HepG2 (cell line): ENCODE measurements around the gene ONECUT2. TPM values are rescaled to one million over a fixed set of nuclear protein-coding genes. Genes with fewer than 3 reads are reported as not detected.

ENCODE experiments used
- ATAC-seq: fragments of 200-7000 bp; cut with Tn5 transposase; 3 replicates; pipeline ENCODE4 v1.9.1; 2020; ENCODE audit warnings: mild to moderate bottlenecking, moderate library complexity
- BruUV-seq: library from RNA; stranded (reverse); fragments of 400-500 nt; replicated peaks from 2 replicates; lab custom pipeline; 2021; lab: Mats Ljungman, UMichigan
- CTCF ChIA-PET: fragments of 300-600 bp; formaldehyde crosslinking; extraction: SDS; loops from one replicate; lab custom pipeline; 2021; ENCODE audit warnings: low total read pairs, inconsistent platforms, low intra/inter-chr PET ratio; lab: Yijun Ruan, JAX
- POLR2A ChIA-PET: fragments of 350-600 bp; sonication (Branson Sonifier 250); formaldehyde crosslinking; loops from one replicate; lab custom pipeline; 2020; ENCODE audit warnings: antibody characterized with exemption, inconsistent platforms; lab: Yijun Ruan, JAX
- DNase-seq: peaks from one replicate; pipeline ENCODE4 v3.0.0-alpha.2; 2015; ENCODE audit warnings: low spot score
- FAIRE-seq: peaks from 3 replicates; lab custom pipeline; 2011; peaks lifted over from hg19 to GRCh38; lab: Jason Lieb, UNC
- H2AFZ ChIP-seq: one replicate; pipeline ENCODE4 v1.6.1; 2011; ENCODE audit warnings: low read length, inconsistent platforms
- H3K27ac ChIP-seq: fragments of 300-600 bp; 3 replicates; pipeline ENCODE4 v1.8.0; 2011; ENCODE audit warnings: mixed run types, mild to moderate bottlenecking, mixed read lengths, low read length, inconsistent platforms; ENCODE audit not compliant: insufficient read depth; ENCODE audit errors: extremely low read length
- H3K27me3 ChIP-seq, 2 experiments: fragments of 200-600 bp in 1 of 2; 2 replicates in 1 of 2; 3 replicates in 1 of 2; pipeline versions ENCODE4 v1.6.0 to v1.8.0; 2011; ENCODE audit warnings: low read length in 2 of 2, mild to moderate bottlenecking in 2 of 2, moderate library complexity in 2 of 2, inconsistent platforms in 1 of 2; ENCODE audit not compliant: insufficient read depth in 2 of 2, control insufficient read depth in 1 of 2
- H3K36me3 ChIP-seq, 2 experiments: fragments of 200-600 bp in 1 of 2; replicated peaks in 1 of 2; 2 replicates in 1 of 2; 3 replicates in 1 of 2; pipeline versions ENCODE4 v1.5.1 to v1.8.0; 2011; ENCODE audit warnings: low read length in 2 of 2, inconsistent platforms in 1 of 2; ENCODE audit not compliant: insufficient read depth in 2 of 2, control insufficient read depth in 1 of 2
- H3K4me1 ChIP-seq: 2 replicates; pipeline ENCODE4 v1.5.1; 2012; ENCODE audit warnings: low read length, inconsistent platforms; ENCODE audit not compliant: insufficient read depth
- H3K4me2 ChIP-seq: 2 replicates; pipeline ENCODE4 v1.6.0; 2011; ENCODE audit warnings: low read depth, low read length, inconsistent platforms
- H3K4me3 ChIP-seq, 3 experiments: fragments of 200-600 bp in 1 of 3; sonication (generic), shearing (Covaris generic) in 1 of 3; replicated peaks in 1 of 3; 2 replicates each; pipeline ENCODE4 v1.5.1; 2011 to 2016; ENCODE audit warnings: low read length in 3 of 3, inconsistent platforms in 2 of 3, low read depth in 2 of 3, mild to moderate bottlenecking in 2 of 3, control low read depth in 1 of 3, mixed read lengths in 1 of 3; ENCODE audit not compliant: insufficient read depth in 1 of 3
- H3K79me2 ChIP-seq: one replicate; pipeline ENCODE4 v1.6.1; 2011; ENCODE audit warnings: low read length, inconsistent platforms; ENCODE audit not compliant: insufficient read depth
- H3K9ac ChIP-seq: 2 replicates; pipeline ENCODE4 v1.6.0; 2011; ENCODE audit warnings: mild to moderate bottlenecking, low read depth, low read length, inconsistent platforms; ENCODE audit not compliant: insufficient read depth
- H3K9me3 ChIP-seq: 2 replicates; pipeline ENCODE4 v1.5.1; 2012; ENCODE audit warnings: mild to moderate bottlenecking, low read length
- H4K20me1 ChIP-seq: 2 replicates; pipeline ENCODE4 v1.6.0; 2011; ENCODE audit warnings: inconsistent platforms, mild to moderate bottlenecking, low read length, moderate library complexity; ENCODE audit not compliant: insufficient read depth
- BCL3 ChIP-seq: sonication (generic); formaldehyde crosslinking; IDR thresholded peaks from 2 replicates; pipeline ENCODE4 v1.5.1; 2020; ENCODE audit warnings: mild to moderate bottlenecking, missing genetic modification reagents, moderate library complexity
- BRCA1 ChIP-seq: sonication (generic); formaldehyde crosslinking; IDR thresholded peaks from 2 replicates; pipeline ENCODE4 v1.4.0; 2020; ENCODE audit warnings: missing genetic modification reagents
- FOXO4 ChIP-seq: sonication (generic); formaldehyde crosslinking; conservative IDR thresholded peaks from 2 replicates; pipeline ENCODE4 v1.8.1; 2023; ENCODE audit warnings: missing genetic modification reagents
- TBX3 ChIP-seq: fragments of 450-650 bp; IDR thresholded peaks from 2 replicates; pipeline ENCODE4 v1.6.1; 2017; ENCODE audit warnings: antibody characterized with exemption, mild to moderate bottlenecking, inconsistent platforms, borderline replicate concordance
- ZBTB26 ChIP-seq: IDR thresholded peaks from 2 replicates; pipeline ENCODE4 v1.6.1; 2016; ENCODE audit warnings: missing compliant biosample characterization, missing genetic modification reagents, borderline replicate concordance
- ZBTB33 ChIP-seq: sonication (generic); formaldehyde crosslinking; IDR thresholded peaks from 2 replicates; pipeline ENCODE4 v1.4.0; 2020; ENCODE audit warnings: missing genetic modification reagents
- ZNF12 ChIP-seq: sonication (generic); formaldehyde crosslinking; IDR thresholded peaks from 2 replicates; pipeline ENCODE4 v1.5.0; 2020; ENCODE audit warnings: missing genetic modification reagents
- ZNF30 ChIP-seq: sonication (generic); formaldehyde crosslinking; IDR thresholded peaks from 2 replicates; pipeline ENCODE4 v1.5.0; 2020; ENCODE audit warnings: mild to moderate bottlenecking, missing genetic modification reagents
- ZNF547 ChIP-seq: sonication (generic); formaldehyde crosslinking; IDR thresholded peaks from 2 replicates; pipeline ENCODE4 v1.5.1; 2020; ENCODE audit warnings: mild to moderate bottlenecking, missing genetic modification reagents
- WGBS: methylation state at CpG from one replicate; pipeline ENCODE4 v1.1.6; 2017; ENCODE audit warnings: low lambda C conversion rate; 5-methylcytosine and 5-hydroxymethylcytosine counted together
- in situ Hi-C: cut with HindIII; loops from 2 replicates; pipeline ENCODE4 v1.10.0; 2017; ENCODE audit warnings: low pct_unique_long_range_greater_than_20kb; ENCODE audit not compliant: extremely low pct_ligation_motif_present
- intact Hi-C: fragments of 100-400 bp; cut with micrococcal nuclease; formaldehyde crosslinking; loops from one replicate; pipeline ENCODE4 v1.10.0; 2022; ENCODE audit not compliant: unreplicated experiment
- polyA plus RNA-seq, 8 experiments: library from polyadenylated mRNA; depleted of rRNA in 3 of 8; stranded (reverse) in 7 of 8; unstranded in 1 of 8; fragments of >200 nt; fragmentation: Illumina TruSeq in 4 of 8; extraction: Trizol in 4 of 8; gene quantifications; 2 replicates each; pipeline versions ENCODE4 v1.2.1 to v1.2.3, GENCODE V29; 2011 to 2016; ENCODE audit warnings: low read depth in 4 of 8, missing spikeins in 1 of 8, mixed read lengths in 1 of 8; ENCODE audit not compliant: insufficient read depth in 1 of 8
- total RNA-seq, 5 experiments: library from RNA; depleted of rRNA; stranded (reverse); fragments of >200 nt; fragmentation: Illumina TruSeq; extraction: Trizol; gene quantifications; 2 replicates each; pipeline ENCODE4 v1.2.3, GENCODE V29; 2016; ENCODE audit warnings: low read depth in 1 of 5
- TF ChIP-seq, protein P1 (sequence below): sonication (generic); formaldehyde crosslinking; IDR thresholded peaks from 2 replicates; pipeline ENCODE4 v1.8.0; 2022; ENCODE audit warnings: missing genetic modification reagents, mild to moderate bottlenecking, borderline replicate concordance
- TF ChIP-seq, protein P2 (sequence below): IDR thresholded peaks from 2 replicates; pipeline ENCODE4 v1.6.1; 2016; ENCODE audit warnings: control low read depth

The ONECUT2 gene
- total and polyA plus RNA-seq, 2 of the 13 experiments (the other 11 are each of a cell fraction or from before 2014, with no cell fraction given) = 3.0 to 3.2 TPM

DNA sequence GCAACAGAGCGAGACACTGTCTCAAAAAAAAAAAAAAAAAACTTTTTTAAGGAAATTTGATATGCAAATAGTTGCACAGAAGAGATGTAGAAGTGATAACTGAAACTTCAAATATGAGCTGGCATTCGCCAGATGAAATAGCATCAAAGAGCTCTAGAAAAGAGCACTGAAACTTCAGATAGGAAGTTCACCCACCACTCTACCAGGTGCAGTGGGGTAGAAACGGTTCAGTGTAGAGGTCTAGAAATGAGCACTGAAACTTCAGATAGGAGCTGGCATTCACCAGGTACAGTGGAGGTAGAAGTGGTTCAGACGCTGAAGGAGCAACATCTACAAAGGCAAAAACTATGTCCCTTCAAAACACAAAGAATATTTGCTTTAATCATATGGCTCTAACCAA is 9.0 kb upstream of the ONECUT2 start (continued):
- no peak for TF ChIP-seq ZNF547 (CRISPR knock-in tag)
- no peak for TF ChIP-seq ZBTB26 (CRISPR knock-in tag)
- TF ChIP-seq TBX3 = no peak

DNA sequence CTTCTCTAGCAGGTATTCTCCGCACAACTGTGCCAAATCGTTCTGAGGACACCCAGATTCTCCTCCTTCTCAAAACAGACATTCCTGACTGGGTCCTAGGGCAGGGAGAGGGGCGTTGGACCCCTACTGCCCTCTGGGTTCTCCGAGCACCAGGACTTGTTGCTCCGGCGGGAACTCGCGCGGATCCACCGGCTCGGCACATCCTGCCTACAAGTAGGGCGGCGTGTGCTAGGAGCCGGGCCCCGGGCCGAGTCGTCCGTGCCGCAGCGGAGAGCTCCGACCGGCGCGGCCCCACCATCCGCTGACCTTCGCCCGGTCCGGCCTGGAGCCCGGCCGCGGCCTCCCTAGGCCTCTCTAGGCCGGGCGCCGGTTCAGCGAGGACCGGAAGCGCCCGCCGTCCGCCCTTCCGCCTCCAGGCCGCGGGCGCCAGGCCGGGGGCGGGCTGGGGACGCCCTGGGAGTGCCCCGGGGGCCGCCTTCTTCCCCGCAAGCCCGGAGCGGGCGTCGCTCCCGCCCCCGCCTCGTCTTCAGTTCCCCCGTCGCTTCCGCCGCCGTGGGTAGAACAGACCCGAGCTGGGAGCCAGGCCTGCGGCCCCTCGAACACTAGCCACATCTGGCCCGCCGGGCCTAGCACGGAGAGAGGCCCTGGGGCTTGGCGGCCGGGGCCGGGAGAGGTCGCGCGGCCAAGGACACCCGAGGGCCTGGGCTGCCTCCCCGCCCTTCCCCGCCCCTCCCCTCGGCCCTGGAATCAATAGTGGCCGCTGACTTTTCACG is 7.6 kb upstream of the ONECUT2 start:
- no peak; the same call in 2 of the 3 replicates for ATAC-seq
- Histone ChIP-seq H3K9me3 (no peaks in the 10 kb centered on the region), H4K20me1 (no peaks in the 10 kb centered on the region), H3K36me3 (no peaks in the 10 kb centered on the region)
- no peak for DNase-seq
- WGBS = 94% methylated on average over 31 of the region's 80 CpGs
- TF ChIP-seq FOXO4 (CRISPR knock-in tag) (no peak), BCL3 (no peak), ZNF12 (no peak), BRCA1 (CRISPR knock-in tag) (no peak), ZBTB33 (CRISPR knock-in tag) (0 out of 2 replicates have a peak, but pooled peaks have one; percentile 25), ZNF30 (no peak)
- TF ChIP-seq, protein P1, sequence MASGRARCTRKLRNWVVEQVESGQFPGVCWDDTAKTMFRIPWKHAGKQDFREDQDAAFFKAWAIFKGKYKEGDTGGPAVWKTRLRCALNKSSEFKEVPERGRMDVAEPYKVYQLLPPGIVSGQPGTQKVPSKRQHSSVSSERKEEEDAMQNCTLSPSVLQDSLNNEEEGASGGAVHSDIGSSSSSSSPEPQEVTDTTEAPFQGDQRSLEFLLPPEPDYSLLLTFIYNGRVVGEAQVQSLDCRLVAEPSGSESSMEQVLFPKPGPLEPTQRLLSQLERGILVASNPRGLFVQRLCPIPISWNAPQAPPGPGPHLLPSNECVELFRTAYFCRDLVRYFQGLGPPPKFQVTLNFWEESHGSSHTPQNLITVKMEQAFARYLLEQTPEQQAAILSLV (CRISPR knock-in tag) = no peak
- TF ChIP-seq, protein P2, sequence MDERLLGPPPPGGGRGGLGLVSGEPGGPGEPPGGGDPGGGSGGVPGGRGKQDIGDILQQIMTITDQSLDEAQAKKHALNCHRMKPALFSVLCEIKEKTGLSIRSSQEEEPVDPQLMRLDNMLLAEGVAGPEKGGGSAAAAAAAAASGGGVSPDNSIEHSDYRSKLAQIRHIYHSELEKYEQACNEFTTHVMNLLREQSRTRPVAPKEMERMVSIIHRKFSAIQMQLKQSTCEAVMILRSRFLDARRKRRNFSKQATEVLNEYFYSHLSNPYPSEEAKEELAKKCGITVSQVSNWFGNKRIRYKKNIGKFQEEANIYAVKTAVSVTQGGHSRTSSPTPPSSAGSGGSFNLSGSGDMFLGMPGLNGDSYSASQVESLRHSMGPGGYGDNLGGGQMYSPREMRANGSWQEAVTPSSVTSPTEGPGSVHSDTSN (CRISPR knock-in tag) = no peak
- TF ChIP-seq, all 625 proteins: peak for 1
- no peaks in the 10 kb centered on the region for H3K27me3 ChIP-seq
- H3K4me2 ChIP-seq = no peak overlapping the region
- H3K9ac ChIP-seq = no peak overlapping the region
- H2AFZ ChIP-seq = no peak overlapping the region
- intact Hi-C loops (no loop called here), in situ Hi-C loops (no loop called here)
- peaks cover 28% of the 10 kb centered on the region for H3K4me1 ChIP-seq
- FAIRE-seq = no peak
- no peak overlapping the region for H3K4me3 ChIP-seq
- H3K79me2 ChIP-seq = no peaks in the 10 kb centered on the region
- no peak overlapping the region for H3K27ac ChIP-seq
- no TSS peak for BruUV-seq
- ChIA-PET POLR2A (no interaction called here), CTCF (no interaction called here)
